GM21423 (cell line): ENCODE data around the gene CLTB.
"Not testable (repeated sequence)": the region's sequence is repeated elsewhere in the genome, so short reads cannot be mapped to it uniquely, and the experiment has no call there.

Source experiments
- ATAC-seq: cut with Tn5 transposase; IDR thresholded peaks from one replicate; pipeline ENCODE4 v1.9.1; 2021; ENCODE audit warnings: mild to moderate bottlenecking, moderate library complexity; ENCODE audit not compliant: unreplicated experiment

CLTB gene

DNA sequence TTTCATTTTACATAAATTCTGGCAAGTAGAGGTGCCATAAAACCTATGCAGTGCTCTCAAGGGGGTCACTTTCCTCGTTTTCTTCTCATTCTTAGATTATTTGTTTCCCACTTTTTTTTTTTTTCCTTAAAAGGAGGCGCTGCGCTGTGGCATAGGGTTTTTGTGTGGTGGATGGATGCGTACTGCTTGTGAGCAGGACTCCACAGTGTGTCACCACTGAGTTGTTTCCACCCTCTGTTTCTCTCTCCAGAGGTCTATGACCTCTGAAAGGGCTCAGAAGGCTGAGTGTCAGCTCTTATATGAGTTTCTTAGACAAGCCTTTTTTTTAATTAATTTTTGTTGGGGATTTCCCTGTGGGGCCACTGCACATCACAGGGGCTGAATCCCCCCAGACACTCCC is 13.6 kb upstream of the CLTB start:
- no peak for ATAC-seq

DNA sequence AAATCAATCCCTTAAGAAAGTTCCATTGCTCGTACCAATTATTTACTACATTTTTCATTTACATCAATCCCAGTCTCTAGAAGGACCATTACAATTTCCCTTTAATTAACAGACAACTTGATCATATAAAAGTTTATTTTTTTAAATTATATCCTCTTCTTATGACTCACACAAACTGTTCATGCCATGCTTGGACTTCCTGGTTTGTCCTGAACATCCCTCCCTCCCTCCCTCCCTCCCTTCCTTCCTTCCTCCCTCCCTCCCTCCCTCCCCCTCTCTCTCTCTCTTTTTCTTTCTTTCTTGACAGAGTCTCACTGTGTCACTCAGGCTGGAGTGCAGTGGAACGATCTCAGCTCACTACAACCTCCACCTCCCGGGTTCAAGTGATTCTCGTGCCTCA is 11.6 kb upstream of the CLTB start:
- ATAC-seq = no peak

DNA sequence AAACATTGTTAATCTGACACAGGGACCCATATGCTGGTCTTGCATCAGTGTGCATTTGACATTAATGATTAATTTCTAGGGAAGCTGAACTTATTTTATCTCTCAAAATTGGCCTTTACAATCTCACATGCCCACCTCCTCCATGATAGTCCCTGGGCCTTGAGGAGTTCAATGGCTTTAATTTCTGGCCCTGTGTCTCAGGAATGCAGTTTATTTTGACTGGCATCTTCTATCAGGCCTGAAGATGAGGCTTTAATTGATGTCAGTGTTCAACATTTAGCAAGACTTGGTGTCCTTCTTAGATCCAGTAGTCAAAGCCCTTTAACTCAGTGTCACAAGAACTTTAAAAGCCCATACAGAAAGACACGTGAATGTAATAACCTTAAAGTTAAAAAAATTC is 10.5 kb upstream of the CLTB start:
- no peak for ATAC-seq

GRCh38 chr5:176425791-176426190 is 9.5 kb upstream of the CLTB start:
- no peak for ATAC-seq

GRCh38 chr5:176425138-176425537 is 8.8 kb upstream of the CLTB start:
- ATAC-seq = no peak

DNA sequence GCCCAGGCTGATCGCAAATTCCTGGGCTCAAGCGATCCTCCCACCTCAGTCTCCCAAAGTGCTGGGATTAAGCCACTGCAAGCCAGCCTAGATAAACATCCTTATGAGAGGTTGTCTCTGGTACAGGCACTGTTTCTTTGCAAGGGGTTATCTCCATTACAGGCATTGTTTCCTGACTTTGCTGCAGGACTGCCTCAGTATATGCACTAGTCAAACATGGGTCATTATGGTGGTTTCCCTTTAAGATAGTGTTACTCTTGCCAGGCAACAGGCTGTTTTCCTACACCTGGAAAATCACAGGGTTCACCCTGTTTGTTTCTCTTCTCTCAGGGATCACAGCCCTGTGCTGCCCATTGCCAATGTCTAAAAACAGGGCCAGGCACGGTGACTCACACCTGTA is 7.8 kb upstream of the CLTB start:
- no peak for ATAC-seq

- no peak for ATAC-seq
These were observed 4.7 kb upstream of the CLTB start for GRCh38 chr5:176420972-176421544.

DNA sequence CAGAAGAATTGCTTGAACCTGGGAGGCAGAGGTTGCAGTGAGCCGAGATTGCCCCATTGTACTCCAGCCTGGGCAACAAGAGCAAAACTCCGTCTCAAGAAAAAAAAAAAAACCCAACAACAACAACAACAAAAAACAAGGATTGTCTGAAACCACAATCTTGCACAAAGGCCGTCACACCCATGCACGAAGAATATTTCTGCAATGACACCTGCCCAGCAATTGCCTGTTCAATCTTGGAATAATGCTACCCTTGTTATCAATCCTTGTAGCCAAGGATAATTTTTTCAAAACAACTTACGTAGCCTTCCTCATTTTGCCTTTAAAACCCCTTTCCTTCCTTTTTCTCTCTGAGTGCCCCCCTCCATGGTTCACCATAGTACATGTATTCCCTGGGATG is 3.7 kb upstream of the CLTB start:
- no peak for ATAC-seq

DNA sequence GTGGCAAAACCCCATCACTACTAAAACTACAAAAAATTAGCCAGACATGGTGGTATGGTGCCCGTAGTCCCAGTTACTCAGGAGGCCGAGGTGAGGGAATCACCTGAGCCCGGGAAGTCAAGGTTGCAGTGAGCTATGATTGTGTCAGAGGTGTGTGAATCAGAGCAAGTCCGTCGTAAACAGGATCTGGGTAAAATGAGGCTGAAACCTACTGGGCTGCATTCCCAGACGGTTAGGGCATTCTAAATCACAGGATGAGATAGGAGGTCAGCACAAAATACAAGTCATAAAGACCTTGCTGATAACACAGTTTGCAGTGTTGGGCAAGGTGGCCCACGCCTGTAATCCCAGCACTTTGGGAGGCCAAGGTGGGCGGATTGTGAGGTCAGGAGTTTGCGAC is 1.9 kb upstream of the CLTB start:
- no peak for ATAC-seq

- no peak for ATAC-seq
These were observed 626 bp upstream of the CLTB start for GRCh38 chr5:176416965-176417364.

DNA sequence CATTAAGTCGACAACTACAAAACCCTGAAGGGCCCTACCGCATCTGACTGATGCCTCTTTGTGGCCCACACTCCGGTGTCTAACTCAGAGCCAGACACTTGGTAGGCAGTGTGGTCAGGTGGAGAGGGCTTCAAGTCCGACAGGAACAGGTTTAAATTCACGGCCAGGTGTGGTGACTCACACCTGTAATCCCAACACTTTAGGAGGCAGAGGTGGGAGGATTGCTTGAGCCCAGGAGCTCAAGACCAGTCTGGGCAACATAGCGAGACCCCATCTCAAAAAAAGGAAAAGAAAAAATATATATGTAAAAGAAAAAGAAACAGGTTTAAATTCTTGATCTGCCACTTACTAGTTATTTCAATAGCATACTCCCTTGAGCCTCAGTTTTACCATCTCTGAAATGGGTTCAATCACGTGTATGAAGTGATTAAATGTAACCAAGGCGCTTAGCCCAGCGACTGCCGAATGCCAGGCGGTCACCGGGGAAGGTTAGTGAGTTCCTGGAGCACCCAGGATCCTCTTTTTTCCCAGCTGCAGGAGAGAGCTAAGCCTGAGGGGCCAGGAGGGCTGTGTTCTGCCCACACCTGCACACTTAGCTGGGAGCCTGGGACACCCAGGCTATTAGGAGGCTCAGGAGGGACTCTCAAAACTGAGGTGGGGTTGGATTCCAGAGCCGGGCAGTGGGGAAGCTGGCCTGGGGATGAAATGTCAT is 943 bp downstream of the CLTB start:
- no peak for ATAC-seq

GRCh38 chr5:176414704-176415103 is 1.6 kb downstream of the CLTB start:
- no peak for ATAC-seq

GRCh38 chr5:176413709-176414191 is 2.6 kb downstream of the CLTB start:
- ATAC-seq = no peak

- ATAC-seq = no peak
These were observed 3.1 kb downstream of the CLTB start for GRCh38 chr5:176413255-176413565.

- ATAC-seq = no peak
These were observed 3.7 kb downstream of the CLTB start for GRCh38 chr5:176412517-176413254.

- ATAC-seq = no peak
These were observed 5.7 kb downstream of the CLTB start for GRCh38 chr5:176410486-176411180.

DNA sequence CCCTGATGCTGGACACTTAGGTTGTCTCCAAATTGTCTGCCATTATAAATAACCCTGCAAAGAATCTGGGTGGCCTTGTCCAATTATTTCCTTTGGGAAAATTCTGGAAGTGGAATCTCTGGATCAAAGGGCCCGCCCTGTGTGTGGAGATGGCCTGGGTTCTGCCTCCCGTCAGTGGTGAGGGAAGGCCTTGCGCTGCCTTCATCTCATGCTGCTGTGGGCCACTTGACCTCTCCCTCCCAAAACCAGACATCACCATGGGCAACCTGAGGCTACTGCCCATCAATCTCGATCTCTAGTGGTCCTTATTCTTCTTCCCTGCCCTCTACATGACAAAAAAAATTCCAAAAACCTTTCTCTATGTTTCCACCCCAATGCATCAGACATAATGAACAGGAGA is 6.6 kb downstream of the CLTB start:
- ATAC-seq = no peak

- ATAC-seq = no peak
These were observed 7.7 kb downstream of the CLTB start for GRCh38 chr5:176408590-176408989.

GRCh38 chr5:176408252-176408573 is 8.1 kb downstream of the CLTB start:
- not testable (repeated sequence) for ATAC-seq

DNA sequence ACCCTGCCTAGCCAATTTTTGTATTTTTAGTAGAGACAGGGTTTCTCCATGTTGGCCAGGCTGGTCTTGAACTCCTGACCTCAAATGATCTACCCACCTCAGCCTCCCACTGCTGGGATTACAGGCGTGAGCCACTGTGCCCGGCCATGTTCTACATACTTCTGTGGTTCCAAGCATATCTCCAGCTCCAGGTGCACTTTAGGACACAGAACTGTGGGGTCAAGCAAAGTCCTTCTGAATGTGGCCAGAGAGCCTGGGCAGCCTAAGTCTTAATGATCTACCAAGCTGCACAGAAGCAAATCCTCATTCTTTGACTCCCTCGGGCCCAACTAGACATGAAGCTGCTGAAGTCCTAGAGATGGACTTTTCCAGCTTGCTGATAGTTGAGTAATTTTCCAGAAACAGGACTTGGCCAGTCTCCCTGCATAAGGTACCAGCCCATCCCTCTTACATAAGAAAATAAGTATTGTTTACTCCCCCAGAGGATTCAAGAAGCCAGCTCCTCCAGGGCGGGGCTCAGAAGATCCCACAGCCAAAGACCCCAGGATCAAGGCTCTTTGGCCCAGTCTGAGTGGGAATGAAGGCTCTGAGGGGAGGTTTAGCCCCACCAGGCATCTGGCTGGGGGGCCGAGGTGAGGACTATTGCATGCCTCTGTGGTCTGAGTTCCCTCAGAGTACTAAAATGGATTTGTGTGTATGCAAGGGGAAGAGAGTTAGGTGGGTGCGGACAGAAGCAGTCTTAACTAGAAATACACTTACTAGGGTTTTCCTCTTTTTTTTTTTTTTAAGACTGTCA is 8.7 kb downstream of the CLTB start:
- no peak for ATAC-seq

DNA sequence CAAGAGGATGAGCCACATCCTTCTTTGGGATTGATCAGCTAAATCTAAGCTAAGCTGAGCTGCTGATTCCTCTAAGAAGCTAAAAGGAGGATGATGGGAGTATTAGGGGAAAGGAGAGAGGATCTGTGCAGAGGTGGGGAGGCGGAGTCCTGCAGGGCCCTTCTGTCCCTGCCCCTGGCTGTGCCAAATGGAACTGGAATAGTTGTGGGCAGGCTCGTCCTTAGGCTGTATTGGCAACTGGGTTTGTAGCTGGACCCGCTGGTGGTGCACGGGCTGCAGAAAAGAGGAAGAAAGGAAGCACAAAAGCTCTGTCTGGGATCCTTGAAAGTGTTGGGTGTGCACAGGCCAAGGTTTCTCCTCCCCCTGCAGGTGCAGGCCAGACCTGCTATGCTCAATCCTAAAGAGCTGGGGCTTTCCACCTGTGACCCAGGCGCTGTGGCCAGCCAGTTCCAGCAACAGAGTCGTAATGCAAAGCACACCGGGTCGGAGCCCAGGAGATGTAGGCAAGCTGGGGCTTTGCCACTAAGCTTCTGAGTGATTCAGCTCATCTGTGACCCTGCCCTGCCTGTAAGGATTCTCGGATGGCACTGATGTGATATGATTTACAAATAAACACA is 9.8 kb downstream of the CLTB start:
- ATAC-seq = no peak
